Stimulated activated naive CD8-positive, alpha-beta T cell treated with anti-CD3 and anti-CD28 coated beads, Interleukin-15, Interleukin-2, amounts not matched to agents 100 U/mL and 50 U/mL, for 24 hours (primary cell): ENCODE measurements around the gene HNRNPA1L2.
"Not testable (repeated sequence)": the region's sequence is repeated elsewhere in the genome, so short reads cannot be mapped to it uniquely, and the experiment has no call there.

ENCODE experiments used
- ATAC-seq: fragments of 150-1000 bp; cut with Tn5 transposase; one replicate; pipeline ENCODE4 v1.10.0; 2021
- DNase-seq: peaks from one replicate; pipeline ENCODE4 v3.0.0; 2021

Gene HNRNPA1L2

GRCh38 chr13:52646967-52647366 is 4.7 kb downstream of the HNRNPA1L2 start:
- ATAC-seq = no peak

GRCh38 chr13:52650731-52651130 is 8.5 kb downstream of the HNRNPA1L2 start:
- DNase-seq (no peak), ATAC-seq (no peak)

More at GRCh38 chr13:52646967-52647366, 4.7 kb downstream of the HNRNPA1L2 start:
- DNase-seq = no peak

GRCh38 chr13:52651897-52652195 is 9.6 kb downstream of the HNRNPA1L2 start:
- peak; percentile 2 for ATAC-seq
- DNase-seq = no peak

- peak; percentile 99 for ATAC-seq
- DNase-seq = peak; percentile 95
Measured at GRCh38 chr13:52652196-52652979, 10.2 kb downstream of the HNRNPA1L2 start, which contains the start of gene SUGT1. SUGT1 (plus strand) TSS chr13:52652836; CDS start chr13:52652921, 85 bp downstream.

GRCh38 chr13:52652980-52653303 is 10.7 kb downstream of the HNRNPA1L2 start:
- no peak for DNase-seq

GRCh38 chr13:52659340-52659739 is 17.1 kb downstream of the HNRNPA1L2 start:
- ATAC-seq = no peak
- DNase-seq = no peak

More at GRCh38 chr13:52652980-52653303, 10.7 kb downstream of the HNRNPA1L2 start:
- peak; percentile 20 for ATAC-seq

- no peak for ATAC-seq
- no peak for DNase-seq
Measured at GRCh38 chr13:52664272-52664671, 22.0 kb downstream of the HNRNPA1L2 start.

- DNase-seq = no peak
- ATAC-seq = peak; percentile 43
Measured at GRCh38 chr13:52665325-52665724, 23.1 kb downstream of the HNRNPA1L2 start.

- no peak for DNase-seq
- no peak for ATAC-seq
Measured at GRCh38 chr13:52669677-52670076, 27.4 kb downstream of the HNRNPA1L2 start.

- DNase-seq (no peak), ATAC-seq (no peak)
Measured at GRCh38 chr13:52670726-52671125, 28.5 kb downstream of the HNRNPA1L2 start.

GRCh38 chr13:52673465-52673864 is 31.2 kb downstream of the HNRNPA1L2 start:
- no peak for DNase-seq
- no peak for ATAC-seq

- no peak for DNase-seq
- no peak for ATAC-seq
Measured at GRCh38 chr13:52677823-52678222, 35.6 kb downstream of the HNRNPA1L2 start.

GRCh38 chr13:52685806-52686205 is 43.6 kb downstream of the HNRNPA1L2 start:
- ATAC-seq, DNase-seq: not testable (repeated sequence)

GRCh38 chr13:52686376-52686775 is 44.1 kb downstream of the HNRNPA1L2 start:
- ATAC-seq (no peak), DNase-seq (no peak)
